K562 (cell line): ENCODE data around the gene PID1. TPM values are rescaled to one million over a fixed set of nuclear protein-coding genes. Genes with fewer than 3 reads are reported as not detected.

Experiments
- ATAC-seq: fragments of 200-7000 bp; cut with Tn5 transposase; 3 replicates; pipeline ENCODE4 v1.9.1; 2020; ENCODE audit warnings: moderate library complexity
- BruUV-seq: library from RNA; stranded (reverse); fragments of 400-500 nt; replicated peaks from 2 replicates; lab custom pipeline; 2021; lab: Mats Ljungman, UMichigan
- CTCF ChIA-PET: fragments of 300-600 bp; formaldehyde crosslinking; extraction: SDS; loops from one replicate; lab custom pipeline; 2021; ENCODE audit warnings: low intra/inter-chr PET ratio; lab: Yijun Ruan, JAX
- POLR2A ChIA-PET: fragments of 300-600, 350-650 bp; sonication (Branson Sonifier 250); formaldehyde crosslinking; extraction: SDS; loops from one replicate; lab custom pipeline; 2021; ENCODE audit warnings: antibody characterized with exemption, inconsistent platforms; lab: Yijun Ruan, JAX
- DNase-seq, 4 experiments: peaks; one replicate each; pipeline versions ENCODE4 v3.0.0 to v3.0.0-alpha.2; 2011 to 2018; ENCODE audit warnings: low spot score in 3 of 4, mixed read lengths in 3 of 4; ENCODE audit errors: extremely low read depth in 1 of 4
- FAIRE-seq: peaks from 2 replicates; lab custom pipeline; 2011; peaks lifted over from hg19 to GRCh38; lab: Jason Lieb, UNC
- H2AFZ ChIP-seq: 2 replicates; pipeline ENCODE4 v1.6.0; 2011; ENCODE audit warnings: low read depth, low read length, control low read depth, inconsistent platforms
- H3K27ac ChIP-seq: fragments of 200-600 bp; 3 replicates; pipeline ENCODE4 v1.8.0; 2011; ENCODE audit warnings: low read depth, mild to moderate bottlenecking, control low read depth, inconsistent platforms, low read length, moderate library complexity, mixed read lengths; ENCODE audit errors: extremely low read depth
- H3K27me3 ChIP-seq, 2 experiments: fragments of 300-600 bp in 1 of 2; 2 replicates in 1 of 2; 3 replicates in 1 of 2; pipeline versions ENCODE4 v1.6.0 to v1.8.0; 2011; ENCODE audit warnings: inconsistent platforms in 2 of 2, low read length in 2 of 2, mild to moderate bottlenecking in 1 of 2, mixed read lengths in 1 of 2, moderate library complexity in 1 of 2; ENCODE audit not compliant: control insufficient read depth in 2 of 2, insufficient read depth in 2 of 2
- H3K36me3 ChIP-seq: fragments of 300-600 bp; 3 replicates; pipeline ENCODE4 v1.8.0; 2011; ENCODE audit warnings: mild to moderate bottlenecking, low read length, inconsistent platforms; ENCODE audit not compliant: control insufficient read depth, insufficient read depth
- H3K4me1 ChIP-seq, 2 experiments: fragments of 200-600 bp in 1 of 2; replicated peaks in 1 of 2; 2 replicates in 1 of 2; 3 replicates in 1 of 2; pipeline versions ENCODE4 v1.5.1 to v1.8.0; 2011; ENCODE audit warnings: inconsistent platforms in 2 of 2, low read length in 2 of 2, mild to moderate bottlenecking in 1 of 2, mixed read lengths in 1 of 2, moderate library complexity in 1 of 2; ENCODE audit not compliant: control insufficient read depth in 2 of 2, insufficient read depth in 2 of 2
- H3K4me2 ChIP-seq: 2 replicates; pipeline ENCODE4 v1.6.1; 2011; ENCODE audit warnings: low read length, control low read depth, inconsistent platforms, mixed read lengths; ENCODE audit not compliant: insufficient read depth
- H3K4me3 ChIP-seq: fragments of 200-600 bp; sonication (generic), shearing (Covaris generic); 2 replicates; pipeline ENCODE4 v1.5.1; 2016; ENCODE audit warnings: control low read depth, inconsistent platforms
- H3K79me2 ChIP-seq: fragments of 200-600 bp; 3 replicates; pipeline ENCODE4 v1.8.0; 2011; ENCODE audit warnings: low read length, inconsistent platforms; ENCODE audit not compliant: control insufficient read depth, insufficient read depth
- H3K9ac ChIP-seq, 2 experiments: 2 replicates each; pipeline versions ENCODE4 v1.6.0 to v1.6.1; 2011; ENCODE audit warnings: low read depth in 2 of 2, low read length in 2 of 2, control low read depth in 1 of 2, inconsistent platforms in 1 of 2, mild to moderate bottlenecking in 1 of 2, mixed read lengths in 1 of 2; ENCODE audit not compliant: insufficient read depth in 1 of 2
- H3K9me1 ChIP-seq: one replicate; pipeline ENCODE4 v1.6.0; 2011; ENCODE audit warnings: inconsistent platforms, mild to moderate bottlenecking, low read length, moderate library complexity; ENCODE audit not compliant: control insufficient read depth, insufficient read depth
- H3K9me3 ChIP-seq: replicated peaks from 2 replicates; pipeline ENCODE4 v1.5.1; 2011; ENCODE audit warnings: low read depth, low read length, inconsistent platforms; ENCODE audit not compliant: control insufficient read depth, insufficient read depth
- H4K20me1 ChIP-seq: replicated peaks from 2 replicates; pipeline ENCODE4 v1.6.1; 2011; ENCODE audit warnings: low read length, inconsistent platforms, mixed read lengths; ENCODE audit not compliant: control insufficient read depth, insufficient read depth
- KDM4B ChIP-seq, 2 experiments: fragments of 450-650 bp in 1 of 2; sonication (generic) in 1 of 2; IDR thresholded peaks; 2 replicates each; pipeline ENCODE4 v1.6.1; 2016 to 2017; ENCODE audit warnings: borderline replicate concordance in 2 of 2, antibody characterized with exemption in 1 of 2, low read depth in 1 of 2, mild to moderate bottlenecking in 1 of 2
- MAFG ChIP-seq: fragments of 450-650 bp; conservative IDR thresholded peaks from 2 replicates; pipeline ENCODE4 v1.6.1; 2016; ENCODE audit warnings: missing genetic modification characterization, missing compliant biosample characterization
- MYC ChIP-seq, 2 experiments: fragments of 250-450 bp in 1 of 2; sonication (Bioruptor Pico) in 1 of 2; IDR thresholded peaks; 2 replicates each; pipeline versions ENCODE4 v1.5.1 to v1.6.1; 2012 to 2021; ENCODE audit warnings: low read depth in 2 of 2, borderline replicate concordance in 1 of 2, improper control_type of control experiment in 1 of 2, low read length in 1 of 2, mild to moderate bottlenecking in 1 of 2, moderate library complexity in 1 of 2
- NR2F6 ChIP-seq: fragments of 450-650 bp; formaldehyde crosslinking; IDR thresholded peaks from 2 replicates; pipeline ENCODE4 v1.4.0; 2020; ENCODE audit warnings: mild to moderate bottlenecking
- RB1 ChIP-seq: fragments of 450-650 bp; IDR thresholded peaks from 2 replicates; pipeline ENCODE4 v1.6.1; 2017; ENCODE audit warnings: low read depth, mild to moderate bottlenecking
- RFX1 ChIP-seq: fragments of 450-650 bp; IDR thresholded peaks from 2 replicates; pipeline ENCODE4 v1.6.1; 2016; ENCODE audit warnings: mild to moderate bottlenecking, moderate library complexity
- RHOXF2B ChIP-seq: fragments of 250-450 bp; sonication (Bioruptor Pico); conservative IDR thresholded peaks from 2 replicates; pipeline ENCODE4 v1.5.1; 2021
- SP2 ChIP-seq: IDR thresholded peaks from 2 replicates; pipeline ENCODE4 v1.6.1; 2011; ENCODE audit warnings: mild to moderate bottlenecking, low read depth, low read length, moderate library complexity; ENCODE audit not compliant: poor library complexity, severe bottlenecking; ENCODE audit errors: extremely low read depth
- TEAD1 ChIP-seq, 2 experiments: fragments of 450-650 bp in 1 of 2; sonication (generic) in 1 of 2; formaldehyde crosslinking; IDR thresholded peaks; 2 replicates each; pipeline versions ENCODE4 v1.4.0 to v1.8.0; 2020 to 2022; ENCODE audit warnings: mild to moderate bottlenecking in 2 of 2, missing genetic modification reagents in 1 of 2
- ZNF695 ChIP-seq: fragments of 450-650 bp; formaldehyde crosslinking; IDR thresholded peaks from 2 replicates; pipeline ENCODE4 v1.4.0; 2020; ENCODE audit warnings: mild to moderate bottlenecking, moderate library complexity
- WGBS: fragments of 100-300 bp; shearing (Covaris generic); methylation state at CpG from one replicate; pipeline ENCODE4 v1.1.6; 2016; ENCODE audit warnings: low coverage, mixed read lengths; ENCODE audit not compliant: insufficient coverage; ENCODE audit errors: missing lambda C conversion rate; 5-methylcytosine and 5-hydroxymethylcytosine counted together
- in situ Hi-C: fragments of 300-500 bp; cut with MboI; formaldehyde crosslinking; loops from 4 replicates; pipeline ENCODE4 v1.15.0; 2018; ENCODE audit warnings: inconsistent platforms, mixed read lengths
- intact Hi-C: fragments of 100-400 bp; cut with micrococcal nuclease; formaldehyde crosslinking; loops from 2 replicates; pipeline ENCODE4 v1.14.2; 2022
- polyA plus RNA-seq, 8 experiments: library from polyadenylated mRNA; depleted of rRNA in 4 of 8; stranded (reverse) in 5 of 8; unstranded in 3 of 8; fragments of >200 nt; fragmentation: Nextera tagmentation in 2 of 8; fragmentation: Illumina TruSeq in 1 of 8; extraction: Ambion mirVana in 2 of 8; extraction: Trizol in 1 of 8; gene quantifications; 2 replicates each; pipeline versions ENCODE4 v1.2.1 to v1.2.3, GENCODE V29; 2011 to 2014; ENCODE audit warnings: inconsistent platforms in 1 of 8, missing spikeins in 1 of 8
- total RNA-seq, 7 experiments: library from RNA; depleted of rRNA in 6 of 7; stranded (reverse); fragments of >200 nt in 6 of 7; fragmentation: Illumina TruSeq in 2 of 7; extraction: Trizol in 2 of 7; gene quantifications; 2 replicates each; pipeline versions ENCODE4 v1.2.1 to v1.2.3, GENCODE V29; 2011 to 2021; ENCODE audit warnings: low replicate concordance in 1 of 7
- TF ChIP-seq, protein P1 (sequence below): sonication (generic); formaldehyde crosslinking; IDR thresholded peaks from 2 replicates; pipeline ENCODE4 v1.8.0; 2022; ENCODE audit warnings: mild to moderate bottlenecking, missing genetic modification reagents
- TF ChIP-seq, protein P2 (sequence below), 2 experiments: IDR thresholded peaks; 2 replicates each; pipeline ENCODE4 v1.6.1; 2012; ENCODE audit warnings: improper control_type of control experiment in 2 of 2, low read depth in 2 of 2, low read length in 2 of 2, borderline replicate concordance in 1 of 2

Gene PID1
- total and polyA plus RNA-seq, 9 of the 15 experiments (the other 6 are each of a cell fraction or from before 2014, with no cell fraction given) = not detected

DNA sequence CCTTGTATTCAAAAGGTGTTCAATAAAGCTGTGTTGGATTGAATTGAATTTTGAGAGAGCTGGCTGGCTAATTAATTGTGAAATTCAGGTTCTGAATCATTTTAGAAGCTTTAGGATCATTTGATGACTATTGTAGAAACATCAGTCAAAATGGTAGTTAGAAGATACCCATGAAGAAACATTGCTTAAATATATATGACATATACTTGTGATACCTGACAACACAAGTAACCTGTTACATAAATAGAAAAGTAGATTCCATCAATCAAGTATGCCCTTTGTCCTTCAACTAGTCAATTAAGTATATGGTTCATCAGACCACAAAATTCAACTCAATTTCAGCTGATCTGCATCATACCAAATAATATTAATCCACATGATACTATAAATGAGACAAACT is 185.6 kb downstream of the PID1 start:
- Histone ChIP-seq H3K9ac (no peak overlapping the region), H3K9me1 (no peaks in the 10 kb centered on the region), H3K27me3 (no peaks in the 10 kb centered on the region), H3K36me3 (no peaks in the 10 kb centered on the region), H3K4me1 (no peaks in the 10 kb centered on the region), H3K9me3 (no peaks in the 10 kb centered on the region), H4K20me1 (no peaks in the 10 kb centered on the region), H2AFZ (no peak overlapping the region), H3K4me3 (no peak overlapping the region), H3K27ac (no peak overlapping the region), H3K4me2 (no peak overlapping the region), H3K79me2 (no peaks in the 10 kb centered on the region)
- TF ChIP-seq KDM4B (IDR thresholded peaks at IDR 0.05; ENCODE audit: borderline replicate concordance in 2 of 2, low read depth in 1 of 2) = no peak
- TF ChIP-seq, protein P1, sequence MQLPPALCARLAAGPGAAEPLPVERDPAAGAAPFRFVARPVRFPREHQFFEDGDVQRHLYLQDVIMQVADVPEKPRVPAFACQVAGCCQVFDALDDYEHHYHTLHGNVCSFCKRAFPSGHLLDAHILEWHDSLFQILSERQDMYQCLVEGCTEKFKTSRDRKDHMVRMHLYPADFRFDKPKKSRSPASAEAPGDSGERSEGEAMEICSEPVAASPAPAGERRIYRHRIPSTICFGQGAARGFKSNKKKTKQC = no peak
- TF ChIP-seq MYC (IDR thresholded peaks at IDR 0.05; ENCODE audit: low read depth, low read length) = no peak
- no peak for TF ChIP-seq MYC (CRISPR knock-in tag; IDR thresholded peaks at IDR 0.05; ENCODE audit: borderline replicate concordance, low read depth)
- TF ChIP-seq TEAD1 (CRISPR knock-in tag; IDR thresholded peaks at IDR 0.05) = no peak
- CTCF ChIA-PET = no interaction called here
- intact Hi-C loops (no loop called here), in situ Hi-C loops (no loop called here)
- no TSS peak for BruUV-seq
- FAIRE-seq (no peak), ATAC-seq (no peak), DNase-seq (no peak)
- POLR2A ChIA-PET = no interaction called here

DNA sequence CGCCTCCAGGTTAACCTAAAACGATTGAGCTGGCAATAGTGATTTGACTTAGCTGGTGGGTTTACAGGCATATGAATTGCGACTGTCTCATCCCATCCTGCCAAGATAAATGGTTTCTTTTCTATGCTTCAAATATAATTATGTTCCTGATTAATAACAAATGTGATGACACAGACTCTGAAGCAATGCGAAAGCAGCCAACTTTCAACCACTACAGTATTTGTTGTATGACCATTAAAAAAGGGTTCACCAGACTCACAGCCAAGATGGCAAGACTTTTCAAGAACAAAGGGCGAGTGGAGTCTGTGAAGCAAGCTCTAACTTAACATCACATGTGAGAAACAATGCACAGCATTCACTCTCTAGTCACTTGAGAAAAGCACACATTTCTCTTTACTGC is 186.6 kb downstream of the PID1 start:
- ATAC-seq = no peak
- DNase-seq = no peak
- H3K4me2 ChIP-seq = no peak overlapping the region
- 6% methylated on average over 5 of the region's 5 CpGs for WGBS
- H3K4me1 ChIP-seq = no peaks in the 10 kb centered on the region
- no peaks in the 10 kb centered on the region for H3K79me2 ChIP-seq
- H3K9me1 ChIP-seq = no peaks in the 10 kb centered on the region
- no peak overlapping the region for H2AFZ ChIP-seq
- ChIA-PET POLR2A (no interaction called here), CTCF (no interaction called here)
- no TSS peak for BruUV-seq
- H3K27ac ChIP-seq = no peak overlapping the region
- H4K20me1 ChIP-seq = no peaks in the 10 kb centered on the region
- H3K9ac ChIP-seq = no peak overlapping the region
- in situ Hi-C loops (no loop called here), intact Hi-C loops (no loop called here)
- no peaks in the 10 kb centered on the region for H3K27me3 ChIP-seq
- FAIRE-seq = no peak
- H3K9me3 ChIP-seq = no peaks in the 10 kb centered on the region
- H3K36me3 ChIP-seq = no peaks in the 10 kb centered on the region
- H3K4me3 ChIP-seq = no peak overlapping the region
- TF ChIP-seq SP2 = no peak
- TF ChIP-seq ZNF695 (CRISPR knock-in tag) = no peak
- TF ChIP-seq RHOXF2B (CRISPR knock-in tag) = no peak
- TF ChIP-seq MAFG (tag) = no peak
- no peak for TF ChIP-seq RB1
- no peak for TF ChIP-seq NR2F6 (CRISPR knock-in tag)
- TF ChIP-seq, protein P2, sequence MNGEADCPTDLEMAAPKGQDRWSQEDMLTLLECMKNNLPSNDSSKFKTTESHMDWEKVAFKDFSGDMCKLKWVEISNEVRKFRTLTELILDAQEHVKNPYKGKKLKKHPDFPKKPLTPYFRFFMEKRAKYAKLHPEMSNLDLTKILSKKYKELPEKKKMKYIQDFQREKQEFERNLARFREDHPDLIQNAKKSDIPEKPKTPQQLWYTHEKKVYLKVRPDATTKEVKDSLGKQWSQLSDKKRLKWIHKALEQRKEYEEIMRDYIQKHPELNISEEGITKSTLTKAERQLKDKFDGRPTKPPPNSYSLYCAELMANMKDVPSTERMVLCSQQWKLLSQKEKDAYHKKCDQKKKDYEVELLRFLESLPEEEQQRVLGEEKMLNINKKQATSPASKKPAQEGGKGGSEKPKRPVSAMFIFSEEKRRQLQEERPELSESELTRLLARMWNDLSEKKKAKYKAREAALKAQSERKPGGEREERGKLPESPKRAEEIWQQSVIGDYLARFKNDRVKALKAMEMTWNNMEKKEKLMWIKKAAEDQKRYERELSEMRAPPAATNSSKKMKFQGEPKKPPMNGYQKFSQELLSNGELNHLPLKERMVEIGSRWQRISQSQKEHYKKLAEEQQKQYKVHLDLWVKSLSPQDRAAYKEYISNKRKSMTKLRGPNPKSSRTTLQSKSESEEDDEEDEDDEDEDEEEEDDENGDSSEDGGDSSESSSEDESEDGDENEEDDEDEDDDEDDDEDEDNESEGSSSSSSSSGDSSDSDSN (IDR thresholded peaks at IDR 0.05; ENCODE audit: borderline replicate concordance in 1 of 2, low read depth in 2 of 2, low read length in 2 of 2) = no peak
- no peak for TF ChIP-seq RFX1
